LNCaP clone FGC (cell line): Measurements from ENCODE around the gene POLR3GL.
"Not testable (repeated sequence)": the region's sequence is repeated elsewhere in the genome, so short reads cannot be mapped to it uniquely, and the experiment has no call there.

Experiments
- DNase-seq: peaks from one replicate; pipeline ENCODE4 v3.0.0-alpha.2; 2011; ENCODE audit warnings: low read depth
- H3K4me3 ChIP-seq: 2 replicates; pipeline ENCODE4 v1.5.1; 2011; ENCODE audit warnings: mild to moderate bottlenecking, low read depth, low read length, control low read depth
- CTCF ChIP-seq: IDR thresholded peaks from 2 replicates; pipeline ENCODE4 v1.5.1; 2012; ENCODE audit warnings: mild to moderate bottlenecking; ENCODE audit not compliant: control insufficient read depth, insufficient read depth; ENCODE audit errors: extremely low read depth

Gene POLR3GL

DNA sequence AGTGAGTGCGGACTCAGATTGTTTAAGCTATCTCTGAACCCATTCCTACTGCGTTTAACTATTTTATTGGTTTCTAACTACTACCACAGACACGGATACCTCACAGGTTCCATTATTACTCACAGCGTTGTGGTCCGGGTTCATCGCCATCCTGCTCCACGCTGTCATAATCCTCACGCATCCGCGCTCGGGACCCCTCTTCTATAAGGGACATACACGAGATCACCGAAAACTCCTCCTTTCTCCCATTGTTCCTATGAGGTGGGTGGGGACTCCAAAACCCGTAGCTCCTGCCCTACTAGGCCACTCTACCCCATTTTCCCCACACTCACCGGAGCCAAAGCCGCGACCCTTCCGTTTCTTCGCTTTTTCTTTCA is 37.8 kb upstream of the POLR3GL start:
- no peak for DNase-seq
- no peak for TF ChIP-seq CTCF

GRCh38 chr1:145927063-145927886 is 37.2 kb upstream of the POLR3GL start, which contains the start of gene RBM8A:
RBM8A (minus strand) TSS chr1:145927484; CDS start chr1:145927426, 58 bp downstream.
- H3K4me3 ChIP-seq, result peak within 1 kb of the TSS; percentile 98
- peak; percentile 97 for DNase-seq
- TF ChIP-seq CTCF, result peak; percentile 51

More for the DNA sequence above, 37.8 kb upstream of the POLR3GL start:
- peak overlapping the region; percentile 98 for H3K4me3 ChIP-seq

GRCh38 chr1:145927916-145928643 is 36.4 kb upstream of the POLR3GL start:
- DNase-seq, result no peak
- TF ChIP-seq CTCF, result no peak
- peak overlapping the region; percentile 98 for H3K4me3 ChIP-seq

DNA sequence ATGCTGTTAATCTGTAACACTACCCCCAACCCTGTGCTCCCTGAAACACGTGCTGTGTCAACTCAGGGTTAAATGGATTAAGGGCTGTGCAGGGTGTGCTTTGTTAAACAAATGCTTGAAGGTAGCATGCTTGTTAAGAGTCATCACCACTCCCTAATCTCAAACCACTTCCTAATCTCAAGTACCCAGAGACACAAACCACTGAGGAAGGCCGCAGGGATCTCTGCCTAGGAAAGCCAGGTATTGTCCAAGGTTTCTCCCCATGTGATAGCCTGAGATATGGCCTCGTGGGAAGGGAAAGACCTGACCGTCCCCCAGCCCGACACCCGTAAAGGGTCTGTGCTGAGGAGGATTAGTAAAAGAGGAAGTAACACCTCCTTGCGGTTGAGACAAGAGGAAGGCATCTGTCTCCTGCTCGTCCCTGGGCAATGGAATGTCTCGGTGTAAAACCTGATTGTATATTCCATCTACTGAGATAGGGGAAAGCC is 31.9 kb upstream of the POLR3GL start:
- not testable (repeated sequence) for H3K4me3 ChIP-seq, DNase-seq

DNA sequence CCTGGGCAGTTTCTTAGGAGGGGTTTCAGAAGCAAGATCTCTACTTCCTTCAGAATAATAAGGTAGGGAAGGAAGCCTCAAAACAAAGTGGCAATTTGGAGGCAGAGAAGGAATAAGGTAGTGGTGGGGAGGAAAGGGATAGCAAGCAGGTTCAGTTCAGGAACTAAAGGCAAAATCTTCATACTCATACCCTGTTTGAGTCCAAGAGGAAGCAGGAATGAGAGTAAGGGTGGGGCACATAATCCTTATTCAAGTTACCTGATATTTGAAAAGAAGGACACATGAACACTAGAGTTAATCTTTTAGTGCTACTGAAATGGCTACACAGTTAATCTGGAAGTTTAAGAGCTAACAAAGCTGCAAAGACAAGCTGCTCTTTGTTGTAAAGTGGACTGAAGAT is 28.8 kb upstream of the POLR3GL start:
- H3K4me3 ChIP-seq, result no peak overlapping the region
- DNase-seq, result no peak
- TF ChIP-seq CTCF, result no peak

- TF ChIP-seq CTCF, result no peak
- DNase-seq, result no peak
- no peak overlapping the region for H3K4me3 ChIP-seq
Measured at GRCh38 chr1:145936247-145936646, 28.2 kb upstream of the POLR3GL start.

- H3K4me3 ChIP-seq, result no peak overlapping the region
- no peak for DNase-seq
- no peak for TF ChIP-seq CTCF
Measured at GRCh38 chr1:145937436-145937835, 27.1 kb upstream of the POLR3GL start.
